Endothelial cell of umbilical vein (primary cell): Measurements from ENCODE around the gene NOLC1. TPM values are rescaled to one million over a fixed set of nuclear protein-coding genes. Genes with fewer than 3 reads are reported as not detected.
A peak's percentile ranks its signal among the peaks of the same experiment; 100 is the strongest.

Experiments
- BruUV-seq: library from RNA; stranded (reverse); fragments of 400-500 nt; replicated peaks from 2 replicates; lab custom pipeline; 2021; lab: Mats Ljungman, UMichigan
- CTCF ChIA-PET: fragments of 300-600, 350-600 bp; sonication (Branson Sonifier 250); formaldehyde crosslinking; loops from one replicate; lab custom pipeline; 2021; ENCODE audit warnings: antibody characterized with exemption, inconsistent platforms; lab: Charles Lee
- POLR2A ChIA-PET: fragments of 300-600, 350-600 bp; sonication (Branson Sonifier 250); formaldehyde crosslinking; loops from one replicate; lab custom pipeline; 2021; ENCODE audit warnings: antibody characterized with exemption, inconsistent platforms; lab: Charles Lee
- DNase-seq: peaks from one replicate; pipeline ENCODE4 v3.0.0-alpha.2; 2011; ENCODE audit warnings: low read depth, low spot score
- FAIRE-seq: peaks from 2 replicates; lab custom pipeline; 2011; peaks lifted over from hg19 to GRCh38; lab: Jason Lieb, UNC
- H2AFZ ChIP-seq: 2 replicates; pipeline ENCODE4 v1.6.0; 2012; ENCODE audit warnings: low read depth, low read length, control low read depth, inconsistent platforms
- H3K27ac ChIP-seq: 2 replicates; pipeline ENCODE4 v1.5.1; 2011; ENCODE audit warnings: low read depth, mild to moderate bottlenecking, control low read depth, low read length, moderate library complexity; ENCODE audit not compliant: insufficient read depth
- H3K27me3 ChIP-seq, 2 experiments: 2 replicates each; pipeline versions ENCODE4 v1.6.0 to v1.6.1; 2011; ENCODE audit warnings: low read length in 2 of 2, mixed read lengths in 1 of 2; ENCODE audit not compliant: control insufficient read depth in 2 of 2, insufficient read depth in 2 of 2
- H3K36me3 ChIP-seq, 2 experiments: 2 replicates in 1 of 2; 3 replicates in 1 of 2; pipeline ENCODE4 v1.5.1; 2011; ENCODE audit warnings: low read length in 2 of 2, mild to moderate bottlenecking in 1 of 2, moderate library complexity in 1 of 2; ENCODE audit not compliant: control insufficient read depth in 2 of 2, insufficient read depth in 2 of 2; ENCODE audit errors: extremely low read depth in 1 of 2
- H3K4me1 ChIP-seq: 3 replicates; pipeline ENCODE4 v1.5.1; 2011; ENCODE audit warnings: mild to moderate bottlenecking, low read length; ENCODE audit not compliant: control insufficient read depth, insufficient read depth; ENCODE audit errors: extremely low read depth
- H3K4me2 ChIP-seq: 2 replicates; pipeline ENCODE4 v1.6.1; 2011; ENCODE audit warnings: low read length, control low read depth, mixed read lengths; ENCODE audit not compliant: insufficient read depth
- H3K4me3 ChIP-seq, 3 experiments: fragments of 200-600 bp in 1 of 3; sonication (generic), shearing (Covaris generic) in 1 of 3; replicated peaks in 1 of 3; 2 replicates each; pipeline ENCODE4 v1.5.1; 2011 to 2016; ENCODE audit warnings: control low read depth in 3 of 3, low read length in 3 of 3, mild to moderate bottlenecking in 2 of 3, inconsistent platforms in 1 of 3, low read depth in 1 of 3, moderate library complexity in 1 of 3; ENCODE audit not compliant: insufficient read depth in 1 of 3
- H3K79me2 ChIP-seq: 2 replicates; pipeline ENCODE4 v1.6.0; 2012; ENCODE audit warnings: low read length, inconsistent platforms; ENCODE audit not compliant: control insufficient read depth, insufficient read depth
- H3K9ac ChIP-seq: replicated peaks from 2 replicates; pipeline ENCODE3; 2011; ENCODE audit warnings: low read length, control low read depth; ENCODE audit not compliant: insufficient read depth; ENCODE audit errors: extremely low read depth
- H3K9me1 ChIP-seq: replicated peaks from 3 replicates; pipeline ENCODE4 v1.6.0; 2011; ENCODE audit warnings: mild to moderate bottlenecking, low read length; ENCODE audit not compliant: control insufficient read depth, insufficient read depth; ENCODE audit errors: extremely low read depth
- H3K9me3 ChIP-seq: replicated peaks from 2 replicates; pipeline ENCODE4 v1.5.1; 2012; ENCODE audit warnings: low read length, inconsistent platforms; ENCODE audit not compliant: control insufficient read depth, insufficient read depth
- H4K20me1 ChIP-seq: replicated peaks from 2 replicates; pipeline ENCODE3; 2011; ENCODE audit warnings: mild to moderate bottlenecking, low read length; ENCODE audit not compliant: control insufficient read depth, insufficient read depth; ENCODE audit errors: extremely low read depth
- EZH2 ChIP-seq: IDR thresholded peaks from 2 replicates; pipeline ENCODE4 v1.6.1; 2012; ENCODE audit warnings: borderline replicate concordance, low read depth, mild to moderate bottlenecking, moderate library complexity, low read length, inconsistent platforms; ENCODE audit not compliant: severe bottlenecking
- FOS ChIP-seq: IDR thresholded peaks from 2 replicates; pipeline ENCODE4 v1.6.1; 2011; ENCODE audit warnings: mild to moderate bottlenecking, low read length, moderate library complexity, borderline replicate concordance; ENCODE audit not compliant: insufficient read depth
- GATA2 ChIP-seq: IDR thresholded peaks from 2 replicates; pipeline ENCODE4 v1.7.0; 2011; ENCODE audit warnings: low read depth, mild to moderate bottlenecking, moderate library complexity, mixed read lengths, low read length; ENCODE audit not compliant: insufficient read length, insufficient read depth
- JUN ChIP-seq: IDR thresholded peaks from 2 replicates; pipeline ENCODE4 v1.6.1; 2011; ENCODE audit warnings: borderline replicate concordance, low read depth; ENCODE audit not compliant: insufficient read length, insufficient read depth
- MYC ChIP-seq: IDR thresholded peaks from one replicate; pipeline ENCODE4 v1.6.1; 2011; ENCODE audit warnings: mild to moderate bottlenecking, low read depth, low read length
- POLR2A ChIP-seq: IDR thresholded peaks from 2 replicates; pipeline ENCODE4 v1.6.1; 2012; ENCODE audit warnings: low read depth, mild to moderate bottlenecking, control low read depth, low read length
- POLR2AphosphoS5 ChIP-seq: IDR thresholded peaks from 2 replicates; pipeline ENCODE4 v1.6.1; 2012; ENCODE audit warnings: low read depth, mild to moderate bottlenecking, control low read depth, low read length, moderate library complexity; ENCODE audit not compliant: insufficient read depth
- dilution Hi-C: fragments of 300-500 bp; cut with MboI; formaldehyde crosslinking; loops from one replicate; pipeline ENCODE4 v1.15.0; 2019; ENCODE audit warnings: low sequenced_read_pairs; ENCODE audit not compliant: extremely low pct_ligation_motif_present
- intact Hi-C: fragments of 100-400 bp; cut with micrococcal nuclease; formaldehyde crosslinking; loops from one replicate; pipeline ENCODE4 v1.10.0; 2022
- polyA plus RNA-seq, 4 experiments: library from polyadenylated mRNA; depleted of rRNA in 3 of 4; stranded (reverse) in 3 of 4; unstranded in 1 of 4; fragments of >200 nt; gene quantifications; 2 replicates each; pipeline versions ENCODE4 v1.2.1 to v1.2.3, GENCODE V29; 2011 to 2012; ENCODE audit warnings: missing spikeins in 1 of 4
- total RNA-seq: library from RNA; stranded (reverse); gene quantifications from 2 replicates; pipeline ENCODE4 v1.2.3, GENCODE V29; 2021

Gene NOLC1
- total and polyA plus RNA-seq, 2 donors (not counting 3 experiments of a cell fraction or from before 2014, with no cell fraction given) = 32.1 to 73.1 TPM

DNA sequence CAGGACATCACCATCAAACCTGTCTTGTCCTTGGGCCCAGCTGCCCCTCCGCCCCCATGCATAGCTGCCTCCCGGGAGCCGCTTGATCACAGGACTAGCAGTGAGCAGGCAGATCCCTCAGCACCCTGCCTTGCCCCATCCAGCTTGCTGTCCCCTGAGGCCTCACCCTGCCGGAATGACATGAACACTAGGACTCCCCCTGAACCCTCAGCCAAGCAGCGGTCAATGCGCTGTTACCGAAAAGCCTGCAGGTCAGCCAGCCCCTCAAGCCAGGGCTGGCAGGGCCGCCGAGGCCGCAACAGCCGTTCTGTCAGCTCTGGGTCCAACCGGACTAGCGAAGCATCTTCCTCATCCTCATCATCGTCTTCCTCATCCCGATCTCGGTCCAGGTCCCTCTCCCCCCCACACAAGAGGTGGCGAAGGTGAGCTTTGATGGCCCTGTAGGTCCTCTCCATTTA is 5.2 kb upstream of the NOLC1 start:
- dilution Hi-C loops = no loop called here
- Histone ChIP-seq H4K20me1 (no peaks in the 10 kb centered on the region), H2AFZ (no peak overlapping the region), H3K36me3 (peaks cover 20 to 30% of the 10 kb centered on the region in 2 experiments), H3K27me3 (no peaks in the 10 kb centered on the region), H3K27ac (no peak overlapping the region), H3K4me1 (peaks cover 9% of the 10 kb centered on the region), H3K4me2 (no peak overlapping the region), H3K9me3 (no peaks in the 10 kb centered on the region), H3K4me3 (no peak overlapping the region), H3K9me1 (no peaks in the 10 kb centered on the region), H3K9ac (no peak overlapping the region), H3K79me2 (peaks cover 5% of the 10 kb centered on the region)
- POLR2A ChIA-PET = no interaction called here
- TSS peak; percentile 45 for BruUV-seq
- CTCF ChIA-PET = no interaction called here
- no peak for DNase-seq
- FAIRE-seq = no peak
- TF ChIP-seq EZH2 (no peak), GATA2 (no peak)
- intact Hi-C loops = no loop called here

DNA sequence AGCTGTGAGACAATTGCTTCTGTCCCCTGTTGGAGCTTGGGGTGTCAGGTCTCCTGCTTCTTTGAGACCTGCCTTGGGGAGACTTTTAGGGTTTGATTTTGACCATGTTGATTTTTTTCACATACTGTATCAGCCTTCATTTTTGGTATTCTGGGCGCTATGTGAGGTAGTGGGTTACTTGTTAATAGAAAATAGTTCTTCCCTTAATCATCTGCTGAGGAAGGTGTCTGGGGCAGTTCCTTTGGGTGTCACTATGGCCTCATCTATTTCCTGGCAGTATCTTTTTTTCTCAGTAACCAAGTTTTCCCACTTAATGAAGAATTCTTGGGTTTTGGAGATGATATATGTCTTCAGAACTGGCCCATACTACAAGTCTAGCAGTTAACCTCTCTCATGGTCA is 4.6 kb upstream of the NOLC1 start:
- no TSS peak for BruUV-seq
- Histone ChIP-seq H3K79me2 (peaks cover 7% of the 10 kb centered on the region), H4K20me1 (no peaks in the 10 kb centered on the region), H3K4me1 (peaks cover 9% of the 10 kb centered on the region), H3K27me3 (no peaks in the 10 kb centered on the region), H3K4me3 (no peak overlapping the region), H3K9me3 (no peaks in the 10 kb centered on the region), H3K9me1 (no peaks in the 10 kb centered on the region), H3K27ac (no peak overlapping the region), H3K4me2 (no peak overlapping the region), H2AFZ (no peak overlapping the region), H3K36me3 (peaks cover 20 to 30% of the 10 kb centered on the region in 2 experiments), H3K9ac (no peak overlapping the region)
- no peak for TF ChIP-seq POLR2A
- no peak for TF ChIP-seq MYC
- TF ChIP-seq JUN = no peak
- no peak for TF ChIP-seq GATA2
- no peak for TF ChIP-seq FOS
- TF ChIP-seq POLR2AphosphoS5 = no peak
- dilution Hi-C loops = no loop called here
- intact Hi-C loops = no loop called here
- DNase-seq = no peak
- CTCF ChIA-PET = no interaction called here
- FAIRE-seq = no peak
- POLR2A ChIA-PET = no interaction called here
